Gastrocnemius medialis (tissue), 4 donors: ENCODE measurements around the gene KDELR3.

Experiments used
- POLR2A ChIP-seq, 2 donors: fragments of 450-650 bp; IDR thresholded peaks; one replicate each; pipeline ENCODE4 v1.6.1; 2017; ENCODE audit warnings: antibody characterized with exemption in 2 of 2, mild to moderate bottlenecking in 2 of 2, moderate library complexity in 2 of 2
- TF ChIP-seq, protein P1 (sequence below), 5 experiments: fragments of 450-650 bp in 3 of 5; fragments of 200-600 bp in 2 of 5; sonication (generic) in 2 of 5; IDR thresholded peaks in 4 of 5; conservative IDR thresholded peaks in 1 of 5; 1 replicate in 4 of 5; 2 replicates in 1 of 5; pipeline ENCODE4 v1.5.1; 2016 to 2019; ENCODE audit warnings: antibody characterized with exemption in 5 of 5, mild to moderate bottlenecking in 3 of 5, moderate library complexity in 3 of 5

DNA sequence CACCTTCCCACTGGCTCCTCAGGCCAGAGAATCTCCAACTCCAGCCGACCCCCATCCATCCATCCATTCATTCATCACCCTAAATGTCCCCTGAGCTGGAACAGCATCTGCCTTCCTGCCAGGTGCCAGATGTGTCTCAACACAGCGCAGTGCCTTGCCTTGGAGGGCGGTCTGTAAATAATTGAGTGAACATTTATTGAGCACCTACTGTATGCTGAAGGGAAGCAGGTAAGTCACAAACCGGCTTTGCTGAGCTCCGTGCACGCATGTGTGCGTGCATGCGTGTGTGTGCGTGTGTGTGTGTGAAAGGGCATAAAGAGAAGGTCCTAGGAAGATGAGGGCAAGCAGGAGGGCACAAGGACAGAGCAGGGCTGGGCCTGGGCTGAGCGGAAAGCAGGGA is 23.1 kb upstream of the KDELR3 start:
- TF ChIP-seq, protein P1, sequence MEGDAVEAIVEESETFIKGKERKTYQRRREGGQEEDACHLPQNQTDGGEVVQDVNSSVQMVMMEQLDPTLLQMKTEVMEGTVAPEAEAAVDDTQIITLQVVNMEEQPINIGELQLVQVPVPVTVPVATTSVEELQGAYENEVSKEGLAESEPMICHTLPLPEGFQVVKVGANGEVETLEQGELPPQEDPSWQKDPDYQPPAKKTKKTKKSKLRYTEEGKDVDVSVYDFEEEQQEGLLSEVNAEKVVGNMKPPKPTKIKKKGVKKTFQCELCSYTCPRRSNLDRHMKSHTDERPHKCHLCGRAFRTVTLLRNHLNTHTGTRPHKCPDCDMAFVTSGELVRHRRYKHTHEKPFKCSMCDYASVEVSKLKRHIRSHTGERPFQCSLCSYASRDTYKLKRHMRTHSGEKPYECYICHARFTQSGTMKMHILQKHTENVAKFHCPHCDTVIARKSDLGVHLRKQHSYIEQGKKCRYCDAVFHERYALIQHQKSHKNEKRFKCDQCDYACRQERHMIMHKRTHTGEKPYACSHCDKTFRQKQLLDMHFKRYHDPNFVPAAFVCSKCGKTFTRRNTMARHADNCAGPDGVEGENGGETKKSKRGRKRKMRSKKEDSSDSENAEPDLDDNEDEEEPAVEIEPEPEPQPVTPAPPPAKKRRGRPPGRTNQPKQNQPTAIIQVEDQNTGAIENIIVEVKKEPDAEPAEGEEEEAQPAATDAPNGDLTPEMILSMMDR (IDR thresholded peaks at IDR 0.05 in 4 of 5, conservative IDR thresholded peaks at IDR 0.05 in 1 of 5) = no peak
- TF ChIP-seq POLR2A (IDR thresholded peaks at IDR 0.05) = no peak
